ENCODE results near the gene RERE.
A peak's percentile ranks its signal among the peaks of the same experiment; 100 is the strongest.

RERE gene

DNA sequence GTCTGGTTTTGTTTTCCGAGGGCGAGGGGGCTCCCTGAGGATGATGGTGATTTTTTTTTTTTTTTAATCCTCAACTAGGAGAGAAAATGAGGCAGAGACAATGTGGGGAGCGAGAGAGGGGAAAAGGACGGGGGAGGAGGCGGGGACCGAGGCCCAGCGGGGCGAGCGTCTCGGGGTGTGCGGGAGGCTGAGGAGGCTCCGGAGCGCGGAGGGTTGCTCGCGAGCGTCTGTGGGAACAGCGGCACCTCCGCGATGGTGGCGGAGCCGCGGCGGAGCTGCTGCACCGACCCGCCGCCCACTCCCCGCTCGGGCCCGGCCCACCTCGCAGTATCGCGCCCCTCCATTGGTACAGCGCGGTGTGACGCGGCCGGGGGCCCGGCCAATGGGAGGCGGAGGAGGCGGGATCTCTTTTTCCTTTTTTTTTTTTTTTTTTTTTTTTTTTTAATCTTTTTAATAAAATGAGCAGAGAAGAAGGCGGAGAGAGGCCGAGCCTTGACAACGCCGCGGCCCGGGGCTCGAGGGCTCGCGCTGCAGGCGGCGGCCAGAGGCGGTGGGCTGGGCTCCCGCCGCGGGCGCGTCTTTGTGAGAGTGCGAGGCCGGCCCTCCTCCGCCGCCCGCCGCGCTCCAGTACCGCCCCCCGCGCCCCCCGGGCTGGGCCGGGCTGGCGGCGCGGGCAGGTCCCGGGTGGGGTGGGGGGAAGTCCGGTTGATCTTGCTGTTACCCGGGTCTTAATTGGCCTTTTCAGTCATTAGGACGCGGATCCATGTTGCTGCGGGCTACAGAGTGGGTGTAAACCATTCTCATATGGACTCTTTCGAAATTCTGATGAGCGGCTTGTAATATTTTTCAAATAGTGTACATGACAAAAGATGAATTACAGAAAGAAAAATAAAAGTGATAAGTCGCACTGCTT, at the start of gene RERE:
Gene RERE, minus strand, starts transcription at position 229 of the 913 bp plus-strand sequence.
- peak; percentile 96 for DNase-seq (ENCODE audit: low read depth in 2 of 2)

DNA sequence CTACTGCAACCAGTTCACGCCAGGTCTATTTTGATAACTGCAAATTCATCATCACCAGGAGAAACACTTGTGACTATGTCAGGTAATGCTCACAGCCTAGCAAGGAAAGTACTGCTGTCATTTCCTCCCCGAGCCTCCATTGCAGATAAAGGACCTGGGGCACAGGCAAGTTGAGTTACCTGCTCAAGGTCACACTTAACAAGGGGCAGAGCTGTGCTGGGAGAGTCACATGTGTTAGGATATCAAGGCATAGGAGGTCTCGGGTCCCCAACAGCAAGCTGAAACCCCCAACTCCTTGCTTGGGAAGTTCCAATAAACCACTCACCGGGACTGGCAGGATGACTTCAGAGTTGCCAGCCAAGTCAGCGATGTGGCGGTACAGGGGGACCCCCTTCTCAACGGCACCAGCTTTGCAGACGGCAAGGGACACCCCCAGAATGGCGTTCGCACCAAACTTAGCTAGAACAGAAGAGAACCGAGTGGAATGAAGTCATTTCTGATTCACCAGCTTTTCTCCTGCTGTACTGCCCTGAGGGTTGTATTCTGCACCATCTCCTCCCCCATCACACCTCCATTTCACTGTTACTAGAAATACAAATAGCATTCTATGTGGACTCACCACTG, 49.5 kb upstream of the RERE start:
- DNase-seq (ENCODE audit: low read depth in 2 of 2), result no peak

DNA sequence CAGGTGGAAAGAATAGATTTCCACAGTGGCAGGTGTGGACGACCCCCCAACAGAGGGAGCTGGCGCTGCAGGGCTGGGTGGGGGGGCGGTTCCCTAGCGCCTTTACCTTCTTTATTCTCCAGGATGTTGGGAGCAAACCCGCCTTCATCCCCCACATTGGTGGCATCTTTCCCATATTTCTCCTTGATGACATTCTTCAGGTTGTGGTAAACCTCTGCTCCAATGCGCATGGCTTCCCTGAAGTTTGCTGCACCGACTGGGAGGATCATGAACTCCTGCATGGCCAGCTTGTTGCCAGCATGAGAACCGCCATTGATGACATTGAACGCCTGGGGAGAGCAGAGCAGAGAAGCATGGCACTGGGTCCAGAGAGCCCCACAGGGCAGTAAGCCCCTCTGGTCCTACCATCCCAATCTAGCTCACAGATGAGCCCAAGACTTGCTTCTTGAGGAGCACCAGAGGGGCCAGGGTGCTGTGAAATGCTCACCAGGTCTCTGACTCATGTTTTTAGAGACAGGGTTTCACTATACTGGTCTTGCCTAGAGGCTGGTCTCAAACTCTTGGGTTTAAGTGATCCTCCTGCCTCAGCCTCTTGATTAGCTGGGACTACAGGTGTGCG, 48.8 kb upstream of the RERE start:
- no peak for DNase-seq (ENCODE audit: low read depth in 2 of 2)

DNA sequence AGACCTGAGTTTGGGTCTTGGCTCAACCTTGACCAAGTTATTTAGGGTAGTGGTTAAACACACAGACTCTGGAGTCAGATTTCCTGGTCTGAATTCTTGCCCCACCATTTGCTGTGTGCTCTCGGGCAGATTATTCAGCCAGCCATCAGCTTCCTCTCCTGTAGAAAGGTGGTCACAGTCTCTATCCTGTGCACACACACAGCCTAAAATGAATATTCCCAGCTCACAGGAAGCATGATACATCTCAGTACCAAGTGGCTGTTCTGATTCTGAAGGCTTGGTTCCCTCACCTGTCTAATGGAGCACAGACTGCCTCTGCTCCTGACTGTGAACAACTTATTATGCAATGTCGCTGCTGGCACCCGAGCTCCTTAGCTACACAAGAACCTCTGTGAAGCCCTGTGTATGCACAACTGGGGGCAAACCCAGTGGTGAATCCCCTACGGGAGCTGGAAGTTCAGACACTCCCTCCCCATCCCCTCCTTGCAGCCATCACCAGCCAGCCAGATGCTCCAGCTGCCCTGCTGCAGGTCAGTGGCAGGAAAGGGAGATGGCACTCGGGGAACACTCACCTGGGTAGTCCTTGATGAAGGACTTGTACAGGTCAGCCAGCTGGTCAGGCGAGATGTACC, 47.4 kb upstream of the RERE start:
- DNase-seq (ENCODE audit: low read depth in 2 of 2), result no peak

DNA sequence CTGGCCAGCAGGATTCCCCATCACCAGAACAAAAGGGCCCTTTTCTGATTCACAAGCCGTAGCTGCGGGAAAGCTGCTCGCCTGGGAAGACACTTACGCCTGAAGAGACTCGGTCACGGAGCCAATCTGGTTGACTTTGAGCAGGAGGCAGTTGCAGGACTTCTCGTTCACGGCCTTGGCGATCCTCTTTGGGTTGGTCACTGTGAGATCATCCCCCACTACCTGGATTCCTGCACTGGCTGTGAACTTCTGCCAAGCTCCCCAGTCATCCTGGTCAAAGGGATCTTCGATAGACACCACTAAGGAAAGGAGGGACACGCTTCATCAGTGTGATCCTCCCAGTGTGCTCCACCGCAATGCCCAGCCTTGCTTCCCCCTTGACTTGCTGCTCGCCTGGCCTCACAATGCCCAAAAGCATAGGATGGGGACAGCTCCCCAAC, 46.4 kb upstream of the RERE start:
- DNase-seq (ENCODE audit: low read depth in 2 of 2), result no peak

DNA sequence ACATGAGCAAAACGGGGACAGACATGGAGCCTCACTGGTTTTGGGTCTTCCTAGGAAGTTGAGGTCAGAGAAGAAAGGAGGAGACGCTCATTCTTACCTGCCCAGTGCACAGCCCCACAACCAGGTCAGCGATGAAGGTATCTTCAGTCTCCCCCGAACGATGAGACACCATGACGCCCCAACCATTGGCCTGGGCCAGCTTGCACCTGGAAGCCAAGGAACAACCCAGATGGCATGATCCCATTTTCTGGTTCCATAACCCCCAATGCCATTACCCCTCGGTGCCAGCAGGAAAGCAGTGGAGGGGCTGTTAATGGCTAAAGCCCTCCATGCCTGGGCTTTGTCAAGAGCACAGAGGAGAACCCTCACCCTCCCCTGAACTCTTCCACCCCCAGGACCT, 45.7 kb upstream of the RERE start:
- DNase-seq (ENCODE audit: low read depth in 2 of 2), result no peak

DNA sequence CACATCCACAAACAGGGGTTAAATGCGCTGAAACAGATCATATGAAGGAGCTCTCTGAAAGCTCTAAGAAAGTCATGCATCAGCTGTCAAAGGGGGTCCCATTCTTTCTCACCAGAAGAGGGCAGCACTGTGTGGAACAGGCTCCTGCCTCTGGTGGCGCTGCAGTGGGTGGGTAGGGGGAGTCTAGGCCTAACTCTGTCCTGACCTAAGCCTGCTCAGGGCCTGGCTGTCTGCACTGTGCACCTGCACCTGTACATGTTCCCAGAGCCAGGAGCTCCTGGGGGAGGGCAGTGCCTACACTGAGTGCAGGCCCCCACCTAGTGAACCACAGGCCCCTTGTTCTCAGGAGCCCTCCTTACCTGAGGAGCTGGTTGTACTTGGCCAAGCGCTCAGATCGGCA, 45.1 kb upstream of the RERE start:
- DNase-seq (ENCODE audit: low read depth in 2 of 2), result no peak

DNA sequence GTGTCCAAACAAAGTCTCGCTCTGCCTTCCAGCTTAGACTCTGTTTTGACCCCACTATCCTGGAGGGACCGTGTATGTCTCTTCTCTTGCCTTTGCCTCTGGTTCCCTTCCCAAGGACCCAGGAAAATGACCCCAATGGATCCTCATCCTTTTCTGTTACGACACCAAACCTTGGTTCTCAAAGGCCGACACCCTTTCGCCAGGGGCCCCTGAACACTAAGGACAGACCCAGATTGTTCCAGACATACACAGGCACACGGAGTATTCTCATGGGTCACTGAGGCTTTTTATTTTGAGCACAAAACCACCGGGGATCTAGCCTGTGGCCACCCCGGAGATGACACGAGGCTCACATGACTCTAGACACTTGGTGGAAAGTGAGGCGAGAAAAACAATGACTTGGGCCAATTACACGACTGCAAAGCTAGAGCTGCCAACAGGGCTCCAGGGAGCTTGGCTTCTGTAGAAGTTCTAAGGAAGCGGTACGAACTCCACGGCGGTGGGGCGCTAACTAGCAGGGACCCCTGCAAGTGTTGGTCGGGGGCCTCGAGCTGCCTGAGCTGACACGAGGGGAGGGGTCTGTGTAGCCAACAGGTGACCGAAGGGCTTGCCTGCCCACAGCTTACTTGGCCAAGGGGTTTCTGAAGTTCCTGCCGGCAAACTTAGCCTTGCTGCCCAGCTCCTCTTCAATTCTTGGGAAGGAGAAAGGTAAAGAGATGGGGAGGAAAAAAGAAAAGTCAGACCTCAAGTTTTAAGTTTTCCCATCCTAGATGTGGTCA, 43.5 kb upstream of the RERE start:
- DNase-seq (ENCODE audit: low read depth in 2 of 2), result no peak

DNA sequence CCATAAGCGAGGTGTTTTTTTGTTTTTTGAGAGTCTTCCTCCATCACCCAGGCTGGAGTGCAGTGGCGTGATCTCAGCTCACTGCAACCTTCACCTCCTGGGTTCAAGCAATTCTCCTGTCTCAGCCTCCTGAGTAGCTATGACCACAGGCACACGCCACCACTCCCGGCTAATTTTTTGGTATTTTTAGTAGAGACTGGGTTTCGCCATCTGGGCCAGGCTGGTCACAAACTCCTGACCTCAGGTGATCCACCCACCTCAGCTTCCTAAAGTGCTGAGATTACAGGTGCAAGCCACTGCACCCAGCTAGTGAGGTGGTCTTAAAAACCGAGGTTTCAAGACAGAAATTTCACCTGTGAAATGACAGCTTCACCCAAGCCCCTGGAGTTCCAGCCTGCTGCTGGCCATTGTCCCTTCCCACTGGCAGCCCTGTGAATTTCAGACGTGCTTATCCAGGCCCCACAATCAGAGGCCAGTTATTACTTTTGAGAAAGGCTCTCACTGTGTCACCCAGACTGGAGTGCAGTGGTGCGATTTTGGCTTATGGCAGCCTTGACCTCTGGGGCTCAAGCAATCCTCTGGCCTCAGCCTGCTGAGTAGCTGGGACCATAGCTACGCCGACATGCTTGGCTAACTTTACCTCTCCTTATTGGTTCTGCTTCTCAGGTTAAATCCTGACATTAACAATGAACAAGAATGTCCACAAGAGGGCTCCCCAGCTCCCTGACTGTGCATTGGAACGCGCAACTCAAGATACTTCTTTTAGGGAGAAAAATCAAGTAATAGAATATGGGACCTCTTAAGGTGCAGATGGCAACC, 41.7 kb upstream of the RERE start:
- DNase-seq (ENCODE audit: low read depth in 2 of 2), result no peak

DNA sequence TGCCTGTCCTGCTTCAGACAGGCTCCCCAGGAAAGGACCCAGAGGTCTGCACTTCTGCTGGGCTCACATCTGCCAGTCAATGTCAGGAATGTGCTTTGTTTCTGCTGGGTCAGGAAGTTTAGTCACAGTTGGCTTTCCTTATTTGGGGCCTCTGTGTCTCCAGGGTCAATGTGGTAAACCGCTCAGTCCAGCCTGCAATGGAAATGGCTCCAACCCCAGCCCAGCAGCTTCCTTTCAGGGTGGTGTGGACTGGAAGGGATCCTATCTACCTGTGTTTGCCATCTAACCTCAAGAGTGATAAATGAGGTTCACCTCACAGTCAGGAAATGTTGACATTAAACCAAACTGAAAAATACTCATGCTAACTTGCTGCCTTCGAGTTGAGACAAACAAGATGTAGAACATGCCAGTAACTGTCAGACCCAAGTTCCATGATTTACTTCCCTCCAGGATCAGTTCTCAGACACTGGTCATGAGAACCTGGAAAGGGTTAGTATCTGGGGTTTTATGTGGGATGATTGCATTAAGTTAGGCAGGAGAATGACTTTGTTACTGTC, 40.8 kb upstream of the RERE start:
- no peak for DNase-seq (ENCODE audit: low read depth in 2 of 2)

DNA sequence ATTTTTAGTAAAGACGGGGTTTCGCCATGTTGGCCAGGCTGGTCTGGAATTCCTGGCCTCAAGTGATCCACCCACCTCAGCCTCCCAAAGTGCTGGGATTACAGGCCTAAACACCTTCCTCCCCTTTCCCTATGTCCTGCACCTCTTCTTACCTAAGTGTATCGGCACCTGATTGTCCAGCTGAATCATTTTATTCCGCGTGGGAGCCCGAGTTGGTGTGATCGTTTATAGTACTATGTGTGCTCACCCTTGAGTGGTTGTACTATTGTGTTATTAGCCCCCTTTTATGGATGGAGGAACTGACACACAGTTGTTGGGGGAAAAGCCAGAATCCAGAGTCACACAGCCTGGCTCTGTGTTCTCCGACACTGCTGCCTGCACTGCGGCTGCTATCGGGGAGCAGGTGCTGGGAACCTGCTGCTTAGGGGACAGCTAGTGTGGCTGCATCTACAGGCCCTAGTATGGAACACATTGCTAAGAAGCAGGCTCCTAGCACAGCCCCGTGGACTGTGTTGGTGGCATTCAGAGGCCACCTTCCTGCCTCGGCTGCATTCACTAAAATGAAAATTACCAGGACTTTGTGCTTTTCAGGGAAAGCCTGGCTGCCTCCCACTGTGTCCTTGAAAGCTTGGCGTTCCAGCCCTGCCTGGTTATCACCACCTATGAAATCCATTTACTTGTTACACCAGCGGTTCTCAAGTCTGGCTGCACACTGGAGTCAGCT, 39.4 kb upstream of the RERE start:
- no peak for DNase-seq (ENCODE audit: low read depth in 2 of 2)

DNA sequence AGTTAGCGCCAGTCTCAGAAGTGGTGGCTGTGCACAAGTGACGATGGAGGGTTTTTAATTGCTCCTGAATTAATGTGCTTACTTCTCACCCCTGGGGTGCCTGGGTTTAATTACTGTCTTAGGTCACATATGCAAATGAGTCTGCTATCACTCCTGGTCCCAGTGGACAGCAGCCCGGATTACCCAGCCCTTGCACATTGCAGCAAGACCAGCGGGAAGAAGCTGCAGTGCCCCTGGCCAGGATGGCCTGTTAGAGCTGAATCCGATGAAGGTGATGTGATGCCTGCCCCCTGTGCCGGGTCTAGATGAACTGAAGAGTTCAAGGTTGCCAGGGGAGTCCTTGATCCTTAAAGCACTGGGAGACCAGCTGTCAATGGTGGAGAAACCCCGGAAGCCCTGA, 36.8 kb upstream of the RERE start:
- no peak for DNase-seq (ENCODE audit: low read depth in 2 of 2)

DNA sequence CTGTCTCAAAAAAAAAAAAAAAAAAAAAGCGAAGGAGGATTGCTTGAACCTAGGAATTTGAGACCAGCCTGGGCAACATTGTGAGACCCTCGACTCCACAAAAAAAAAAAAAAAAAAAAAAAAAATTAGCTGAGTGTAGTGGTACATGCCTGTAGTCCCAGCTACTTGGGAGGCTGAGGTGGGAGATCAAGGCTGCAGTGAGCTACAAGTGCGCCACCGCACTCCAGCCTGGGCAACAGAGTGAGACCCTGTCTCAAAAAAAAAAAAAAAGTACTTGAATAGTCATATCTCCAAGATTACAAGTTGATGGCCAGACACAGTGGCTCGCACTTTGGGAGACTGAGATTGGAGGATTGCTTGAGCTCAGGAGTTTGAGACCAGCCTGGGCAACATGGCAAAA, 33.6 kb upstream of the RERE start:
- no peak for DNase-seq (ENCODE audit: low read depth in 2 of 2)

DNA sequence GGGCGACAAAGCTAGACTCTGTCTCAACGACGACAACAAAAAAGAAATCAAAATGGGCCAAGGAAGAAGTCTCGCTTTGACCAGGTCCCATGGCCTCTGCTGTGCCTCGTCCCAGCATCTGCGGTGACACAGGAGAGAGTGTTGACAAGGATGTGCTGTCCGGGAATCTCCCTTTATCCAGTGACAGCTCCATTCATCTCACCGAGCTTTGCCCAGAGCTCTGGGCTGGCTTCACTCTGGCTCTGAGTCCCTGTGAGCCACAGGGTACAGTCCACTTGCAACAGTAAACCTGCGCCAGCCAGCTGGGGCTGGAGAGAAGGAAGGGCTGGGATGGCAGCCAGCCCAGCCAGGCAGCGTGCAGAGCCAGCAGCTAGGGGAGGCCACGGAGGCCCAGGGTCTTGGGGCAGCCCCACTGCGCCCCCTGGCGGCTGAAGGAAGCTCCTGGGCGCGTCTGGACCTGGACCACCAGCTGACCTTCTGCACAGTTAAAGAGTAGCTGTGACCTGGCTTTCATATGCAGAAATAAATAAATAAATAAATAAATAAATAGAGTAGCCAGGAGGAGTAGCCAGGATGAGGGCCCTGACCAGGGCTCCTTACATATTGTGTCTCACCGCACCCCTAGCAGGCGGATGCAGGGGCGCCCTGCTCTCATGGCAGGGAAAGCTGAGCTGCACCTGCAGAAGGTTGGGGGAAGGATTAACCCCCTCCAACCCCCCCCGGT, 31.4 kb upstream of the RERE start:
- DNase-seq (ENCODE audit: low read depth in 2 of 2), result peak; percentile 38 to 59

DNA sequence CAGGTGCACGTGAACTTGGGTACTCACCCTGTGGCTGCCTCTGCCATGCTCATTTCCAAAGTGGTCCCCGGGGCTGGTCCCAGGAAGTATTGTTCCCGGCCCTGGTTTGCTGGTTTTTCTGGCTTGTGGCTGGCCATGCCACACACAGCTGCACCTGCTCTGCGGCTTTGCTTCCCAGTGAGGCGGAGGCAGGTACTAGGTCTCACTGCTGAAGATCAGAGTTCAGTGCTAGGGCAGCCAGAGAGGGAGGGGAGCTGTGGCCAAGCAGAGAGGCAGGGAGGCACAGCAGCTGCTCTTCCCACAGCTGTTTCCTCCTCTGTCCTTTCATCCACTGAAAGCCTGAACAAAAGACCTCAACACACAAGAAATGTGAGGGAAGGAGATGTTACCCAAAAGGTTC, 30.6 kb upstream of the RERE start:
- no peak for DNase-seq (ENCODE audit: low read depth in 2 of 2)

DNA sequence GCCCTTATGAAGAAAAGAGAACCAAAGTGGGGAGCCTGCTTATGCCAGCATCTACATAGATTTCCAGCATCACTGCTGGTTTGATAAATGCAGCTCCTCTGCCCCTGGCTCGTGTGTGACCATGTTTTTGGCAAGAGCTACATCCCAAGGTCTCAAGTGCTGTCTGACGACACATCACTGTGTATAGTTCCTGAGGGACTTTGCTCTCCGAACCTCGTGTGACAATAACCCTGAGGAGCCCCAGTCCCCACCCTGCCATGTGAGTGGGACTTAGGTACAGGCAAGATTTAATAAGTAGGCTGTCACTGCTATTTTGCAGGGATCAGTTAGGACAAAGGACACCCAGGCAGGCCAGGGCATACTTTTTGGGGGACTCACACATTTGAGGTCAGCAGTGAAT, 28.8 kb upstream of the RERE start:
- DNase-seq (ENCODE audit: low read depth in 2 of 2), result no peak

DNA sequence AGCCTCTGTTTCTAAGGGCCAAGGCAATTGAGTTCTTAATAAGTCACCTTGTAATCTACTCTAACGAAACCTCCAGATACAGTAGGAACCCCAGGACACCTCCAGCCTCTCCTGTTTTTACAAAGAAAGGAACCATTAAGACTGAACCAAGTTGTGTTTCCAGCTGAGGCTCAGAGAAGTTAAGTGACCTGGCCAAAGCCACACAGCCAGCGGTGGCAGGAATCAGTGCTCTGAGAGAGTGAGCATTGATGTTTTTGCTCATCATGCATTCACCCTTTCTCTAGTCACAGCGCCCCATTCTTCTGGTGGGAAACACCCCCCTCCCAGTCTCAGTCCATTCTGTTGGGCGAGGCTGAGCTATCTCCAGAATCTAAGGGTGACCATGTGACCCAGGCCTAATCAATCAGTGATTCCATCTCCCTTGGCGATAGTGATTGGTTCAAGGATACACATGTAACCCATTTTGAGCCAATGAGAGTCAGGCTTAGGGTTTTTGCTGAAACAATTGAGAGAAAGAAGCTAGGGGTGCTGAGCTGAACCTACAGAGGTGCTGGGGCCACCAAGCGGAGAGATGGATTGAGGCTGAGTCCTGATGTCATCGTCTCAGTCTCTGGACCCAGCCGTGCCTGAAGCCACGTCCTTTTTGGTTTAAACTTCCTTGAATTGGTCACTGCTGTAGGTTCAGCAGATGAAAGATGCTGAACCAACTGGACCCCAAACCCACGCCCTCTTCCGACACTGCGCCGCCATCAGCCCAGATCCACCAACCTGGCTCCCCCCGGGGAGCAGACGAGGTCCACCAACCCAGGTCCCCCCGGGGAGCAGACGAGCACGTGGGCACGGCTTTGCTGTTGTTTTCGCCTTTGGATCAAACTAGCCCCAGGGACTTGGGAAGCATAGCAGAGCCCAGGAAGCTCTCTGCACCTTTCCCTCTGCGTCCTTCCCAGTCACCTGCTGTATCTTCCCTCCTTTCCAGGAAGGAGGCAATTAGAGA, 28.0 kb upstream of the RERE start:
- no peak for DNase-seq (ENCODE audit: low read depth in 2 of 2)

DNA sequence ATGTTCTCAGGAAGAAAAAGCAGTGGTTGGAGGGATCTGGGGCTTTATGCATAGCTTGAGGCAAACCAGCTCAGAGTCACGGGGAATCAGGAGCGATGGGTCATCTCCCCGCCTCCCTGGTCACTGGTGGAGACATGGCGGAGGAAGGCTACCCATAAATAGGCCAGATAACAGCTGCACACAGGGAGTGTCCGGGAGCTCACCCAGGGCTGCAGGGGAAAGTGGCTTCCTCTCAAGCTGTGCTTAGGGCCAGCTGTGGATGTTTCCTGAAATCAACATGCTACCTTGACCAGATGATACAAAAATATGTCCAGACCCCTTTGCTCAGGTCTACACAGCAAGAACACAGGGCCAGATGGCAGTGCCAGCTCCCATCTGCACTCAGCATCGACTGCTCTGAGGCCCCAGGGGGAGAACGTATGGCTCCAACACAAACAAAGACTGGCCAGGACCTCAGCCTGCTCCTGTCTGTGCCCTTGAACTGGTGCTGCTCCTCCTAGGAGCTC, 27.1 kb upstream of the RERE start:
- DNase-seq (ENCODE audit: low read depth in 2 of 2), result no peak
